Left ventricle myocardium inferior (tissue), 1 donor: ENCODE measurements around the gene TUBGCP2. TPM values are rescaled to one million over a fixed set of nuclear protein-coding genes. Genes with fewer than 3 reads are reported as not detected.
"Not testable (repeated sequence)": the region's sequence is repeated elsewhere in the genome, so short reads cannot be mapped to it uniquely, and the experiment has no call there.

ENCODE experiments used
- DNase-seq: peaks from one replicate; pipeline ENCODE4 v3.0.0-alpha.2; 2020
- H3K27ac ChIP-seq: fragments of 200-600 bp; replicated peaks from 2 replicates; pipeline ENCODE4 v1.8.0; 2021
- H3K27me3 ChIP-seq: fragments of 200-600 bp; 2 replicates; pipeline ENCODE4 v1.8.0; 2021; ENCODE audit warnings: low read depth
- H3K36me3 ChIP-seq: fragments of 200-600 bp; 2 replicates; pipeline ENCODE4 v1.8.0; 2021
- H3K4me1 ChIP-seq: fragments of 200-600 bp; 2 replicates; pipeline ENCODE4 v1.8.0; 2021
- H3K4me3 ChIP-seq: fragments of 200-600 bp; 2 replicates; pipeline ENCODE4 v1.8.0; 2021; ENCODE audit warnings: mild to moderate bottlenecking, moderate library complexity
- H3K9me3 ChIP-seq: fragments of 200-600 bp; replicated peaks from 2 replicates; pipeline ENCODE4 v1.8.0; 2021
- CTCF ChIP-seq: fragments of 200-600 bp; IDR thresholded peaks from 2 replicates; pipeline ENCODE4 v1.8.0; 2021; ENCODE audit warnings: antibody characterized with exemption, mild to moderate bottlenecking, borderline replicate concordance
- intact Hi-C: fragments of 100-400 bp; cut with micrococcal nuclease; formaldehyde crosslinking; loops from one replicate; pipeline ENCODE4 v1.11.0; 2022
- total RNA-seq: library from RNA; stranded (reverse); fragmentation: NEBNext Ultra II Directional; extraction: Animal tissue kit (Norgen Biotek cat#: 25700); gene quantifications from one replicate; pipeline ENCODE4 v1.2.1, GENCODE V29; 2021
- donor health status: DM: no; HTN: yes; CAD: no; lungs with severe emphysema.

The TUBGCP2 gene
- total RNA-seq, 1 donor from 2014 or later, result 38.9 TPM

GRCh38 chr10:133267829-133268228, 40.8 kb downstream of the TUBGCP2 start:
- Histone ChIP-seq H3K27ac (no peak overlapping the region), H3K36me3 (no peaks in the 10 kb centered on the region), H3K4me1 (peaks cover 1% of the 10 kb centered on the region), H3K9me3 (no peaks in the 10 kb centered on the region), H3K4me3 (no peak overlapping the region), H3K27me3 (peaks cover 6% of the 10 kb centered on the region)
- no peak for TF ChIP-seq CTCF
- no peak for DNase-seq
- intact Hi-C loops, result no loop called here

- intact Hi-C loops, result no loop called here
- H3K4me3 ChIP-seq, result no peak overlapping the region
- DNase-seq, result no peak
- no peak for TF ChIP-seq CTCF
- H3K9me3 ChIP-seq, result no peaks in the 10 kb centered on the region
- H3K36me3 ChIP-seq, result no peaks in the 10 kb centered on the region
- H3K4me1 ChIP-seq, result peaks cover 7% of the 10 kb centered on the region
- H3K27me3 ChIP-seq, result peaks cover 6% of the 10 kb centered on the region
- H3K27ac ChIP-seq, result no peak overlapping the region
These were observed 41.4 kb downstream of the TUBGCP2 start for GRCh38 chr10:133267293-133267692.

- no peak overlapping the region for H3K4me3 ChIP-seq
- H3K9me3 ChIP-seq, result no peaks in the 10 kb centered on the region
- H3K27ac ChIP-seq, result no peak overlapping the region
- peaks cover 6% of the 10 kb centered on the region for H3K27me3 ChIP-seq
- H3K4me1 ChIP-seq, result peaks cover 14% of the 10 kb centered on the region
- no peak for TF ChIP-seq CTCF
- H3K36me3 ChIP-seq, result no peaks in the 10 kb centered on the region
- intact Hi-C loops, result no loop called here
- DNase-seq, result no peak
These were observed 42.4 kb downstream of the TUBGCP2 start for GRCh38 chr10:133266056-133266795.

- H3K9me3 ChIP-seq, DNase-seq, H3K27me3 ChIP-seq, H3K4me3 ChIP-seq, H3K27ac ChIP-seq, H3K36me3 ChIP-seq, intact Hi-C loops: not testable (repeated sequence)
- peaks cover 21% of the 10 kb centered on the region for H3K4me1 ChIP-seq
These were observed 43.6 kb downstream of the TUBGCP2 start for GRCh38 chr10:133265052-133265451.

- peaks cover 21% of the 10 kb centered on the region for H3K4me1 ChIP-seq
- H3K9me3 ChIP-seq, result no peaks in the 10 kb centered on the region
- DNase-seq, result no peak
- H3K36me3 ChIP-seq, result no peaks in the 10 kb centered on the region
- TF ChIP-seq CTCF, result no peak
- intact Hi-C loops, result no loop called here
- H3K27me3 ChIP-seq, result peaks cover 6% of the 10 kb centered on the region
- no peak overlapping the region for H3K27ac ChIP-seq
- H3K4me3 ChIP-seq, result no peak overlapping the region
These were observed 44.2 kb downstream of the TUBGCP2 start for GRCh38 chr10:133264461-133264860.

- no peak overlapping the region for H3K4me3 ChIP-seq
These were observed 45.0 kb downstream of the TUBGCP2 start for GRCh38 chr10:133263674-133264073.

More at GRCh38 chr10:133263674-133264073, 45.0 kb downstream of the TUBGCP2 start:
- H3K27ac ChIP-seq, result no peak overlapping the region
- H3K9me3 ChIP-seq, result no peaks in the 10 kb centered on the region
- intact Hi-C loops, result no loop called here
- peaks cover 6% of the 10 kb centered on the region for H3K27me3 ChIP-seq
- no peak for TF ChIP-seq CTCF
- DNase-seq, result no peak
- H3K4me1 ChIP-seq, result peaks cover 25% of the 10 kb centered on the region
- H3K36me3 ChIP-seq, result no peaks in the 10 kb centered on the region
